Measurements from ENCODE around the gene POU2AF3.
"Not testable (repeated sequence)": the region's sequence is repeated elsewhere in the genome, so short reads cannot be mapped to it uniquely, and the experiment has no call there.

- TF ChIP-seq CTCF (IDR thresholded peaks at IDR 0.05 in 2 of 3, conservative IDR thresholded peaks at IDR 0.05 in 1 of 3; ENCODE audit: borderline replicate concordance in 1 of 3, insufficient read depth in 1 of 3, low read depth in 2 of 3, low read length in 2 of 3); ELF1 (IDR thresholded peaks at IDR 0.05; ENCODE audit: borderline replicate concordance, low read depth); ATF3 (IDR thresholded peaks at IDR 0.05); MAX (IDR thresholded peaks at IDR 0.05); JUND (IDR thresholded peaks at IDR 0.05); EZH2 (IDR thresholded peaks at IDR 0.05); EZH2phosphoT487 (IDR thresholded peaks at IDR 0.05; ENCODE audit: borderline replicate concordance); POLR2A (IDR thresholded peaks at IDR 0.05; ENCODE audit: borderline replicate concordance, extremely low read depth, insufficient read depth, insufficient read length); POLR2AphosphoS5 (IDR thresholded peaks at IDR 0.05; ENCODE audit: low read depth, low read length); CEBPB (IDR thresholded peaks at IDR 0.05; ENCODE audit: low read depth); RAD21 (IDR thresholded peaks at IDR 0.05; ENCODE audit: low read depth); YY1 (IDR thresholded peaks at IDR 0.05; ENCODE audit: extremely low read depth, insufficient replicate concordance, low read depth, low read length): not testable (repeated sequence)
These were observed 21.9 kb downstream of the POU2AF3 start for GRCh38 chr11:111320199-111320598.

Measured in HCT116 (cell line).